Activated CD4-positive, alpha-beta T cell treated with anti-CD3 and anti-CD28 coated beads for 36 hours (primary cell): ENCODE data around the gene CAST. TPM values are rescaled to one million over a fixed set of nuclear protein-coding genes. Genes with fewer than 3 reads are reported as not detected.
A peak's percentile ranks its signal among the peaks of the same experiment; 100 is the strongest.

Experiments
- ATAC-seq: fragments of 200-7000 bp; cut with Tn5 transposase; one replicate; pipeline ENCODE4 v1.10.0; 2021; ENCODE audit warnings: mild to moderate bottlenecking, moderate library complexity
- CTCF ChIA-PET: fragments of 350-600 bp; sonication (Branson Sonifier 250); formaldehyde crosslinking; loops from one replicate; lab custom pipeline; 2021; ENCODE audit warnings: antibody characterized with exemption; lab: Charles Lee
- POLR2A ChIA-PET: fragments of 350-600 bp; sonication (Branson Sonifier 250); formaldehyde crosslinking; loops from one replicate; lab custom pipeline; 2021; ENCODE audit warnings: antibody characterized with exemption, inconsistent platforms; lab: Charles Lee
- DNase-seq: peaks from one replicate; pipeline ENCODE4 v3.0.0-alpha.2; 2020
- H3K27ac Mint-ChIP-seq: one replicate; pipeline ENCODE4 v1.8.0; 2021; ENCODE audit warnings: mixed read lengths
- H3K27me3 Mint-ChIP-seq: one replicate; pipeline ENCODE4 v1.8.0; 2021; ENCODE audit warnings: mixed read lengths
- H3K36me3 Mint-ChIP-seq: one replicate; pipeline ENCODE4 v1.8.0; 2021; ENCODE audit warnings: low read depth, mixed read lengths
- H3K4me1 Mint-ChIP-seq: one replicate; pipeline ENCODE4 v1.8.0; 2021; ENCODE audit warnings: mixed read lengths
- H3K4me3 Mint-ChIP-seq: one replicate; pipeline ENCODE4 v1.8.0; 2021; ENCODE audit warnings: mild to moderate bottlenecking, moderate library complexity, mixed read lengths
- H3K9me3 Mint-ChIP-seq: one replicate; pipeline ENCODE4 v1.8.0; 2021; ENCODE audit warnings: low read depth, mixed read lengths
- intact Hi-C, 2 experiments: fragments of 100-400 bp; cut with DNase I in 1 of 2; cut with micrococcal nuclease in 1 of 2; formaldehyde crosslinking; loops; one replicate each; pipeline versions ENCODE4 v1.14.2 to v1.15.1; 2022 to 2024; cut with DNase I, micrococcal nuclease
- total RNA-seq, 2 experiments: library from RNA; stranded (reverse); gene quantifications; one replicate each; pipeline ENCODE4 v1.2.3, GENCODE V29; 2021

Gene CAST
- total RNA-seq, 2 experiments from 2014 or later, result 136 to 211 TPM

DNA sequence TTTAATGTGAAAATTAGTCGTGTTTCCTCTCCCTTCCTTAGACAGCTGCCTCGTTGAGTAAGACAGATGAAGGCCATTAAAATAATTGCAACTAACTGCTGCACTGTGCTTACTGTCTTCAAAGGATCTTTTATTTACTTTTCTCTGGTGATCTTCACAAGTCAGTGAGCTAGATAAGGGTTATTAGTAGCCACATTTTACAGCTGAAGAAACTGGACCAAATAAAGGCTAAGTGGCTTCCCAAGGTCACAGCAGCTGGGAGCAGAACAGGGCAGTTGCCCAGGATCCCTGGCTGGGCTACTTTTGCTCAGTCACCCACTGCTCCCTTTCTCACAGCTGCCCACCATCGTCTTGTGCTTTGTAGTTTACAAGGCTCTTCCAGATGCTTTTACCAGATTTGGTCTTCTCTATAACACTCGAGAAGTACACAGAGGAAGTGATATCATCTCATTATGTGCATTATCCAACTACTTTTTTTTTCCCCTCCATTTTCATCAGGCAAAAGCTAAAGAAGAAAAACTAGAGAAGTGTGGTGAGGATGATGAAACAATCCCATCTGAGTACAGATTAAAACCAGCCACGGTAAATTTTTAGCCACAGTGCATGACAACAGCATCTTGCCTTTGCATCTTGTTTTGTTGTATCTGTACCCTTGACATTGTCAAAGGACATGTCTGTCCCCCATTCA is 83.8 kb downstream of the CAST start:
- H3K4me3 Mint-ChIP-seq, result no peak overlapping the region
- CTCF ChIA-PET, result interaction anchor here (0.6 to 2.1 kb wide), 4 partner anchors 9 to 401 kb away, joined by 3 to 10 read pairs (median 4); no protein-coding TSS in a partner anchor
- peaks cover 38% of the 10 kb centered on the region for H3K4me1 Mint-ChIP-seq
- H3K27ac Mint-ChIP-seq, result peak overlapping the region; percentile 76
- no peaks in the 10 kb centered on the region for H3K27me3 Mint-ChIP-seq
- intact Hi-C loops, result no loop called here
- peaks cover 51% of the 10 kb centered on the region for H3K36me3 Mint-ChIP-seq
- DNase-seq (no peak), ATAC-seq (peak; percentile 13)
- peaks cover 6% of the 10 kb centered on the region for H3K9me3 Mint-ChIP-seq
- POLR2A ChIA-PET, result no interaction called here

DNA sequence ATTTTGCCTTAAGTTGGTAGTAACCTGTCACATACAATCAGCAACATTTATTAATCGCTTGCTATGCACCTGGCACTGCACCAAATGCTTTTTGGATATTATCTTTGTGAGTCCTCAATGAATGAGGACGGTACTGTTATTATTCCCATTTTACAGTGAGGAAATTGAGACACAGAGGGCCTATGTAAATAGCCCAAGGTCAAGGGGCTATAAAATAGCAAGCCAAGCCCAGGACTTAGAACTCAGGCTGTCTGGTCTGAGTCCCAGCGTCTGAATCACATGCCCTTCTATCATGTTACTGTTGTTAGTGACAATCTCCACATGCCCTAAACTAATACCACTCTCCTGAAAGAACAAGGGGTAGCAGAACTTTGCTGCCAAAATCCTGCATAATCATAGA is 85.5 kb downstream of the CAST start:
- Mint-ChIP-seq H3K4me3 (no peak overlapping the region), H3K27ac (no peak overlapping the region), H3K27me3 (no peaks in the 10 kb centered on the region), H3K4me1 (peaks cover 39% of the 10 kb centered on the region), H3K36me3 (peaks cover 38% of the 10 kb centered on the region), H3K9me3 (peaks cover 6% of the 10 kb centered on the region)
- CTCF ChIA-PET, result interaction anchor here (0.7 to 2.1 kb wide), 6 partner anchors 14 to 416 kb away, joined by 4 to 10 read pairs (median 8); no protein-coding TSS in a partner anchor
- DNase-seq (no peak), ATAC-seq (no peak)
- POLR2A ChIA-PET, result no interaction called here
- intact Hi-C loops, result no loop called here

DNA sequence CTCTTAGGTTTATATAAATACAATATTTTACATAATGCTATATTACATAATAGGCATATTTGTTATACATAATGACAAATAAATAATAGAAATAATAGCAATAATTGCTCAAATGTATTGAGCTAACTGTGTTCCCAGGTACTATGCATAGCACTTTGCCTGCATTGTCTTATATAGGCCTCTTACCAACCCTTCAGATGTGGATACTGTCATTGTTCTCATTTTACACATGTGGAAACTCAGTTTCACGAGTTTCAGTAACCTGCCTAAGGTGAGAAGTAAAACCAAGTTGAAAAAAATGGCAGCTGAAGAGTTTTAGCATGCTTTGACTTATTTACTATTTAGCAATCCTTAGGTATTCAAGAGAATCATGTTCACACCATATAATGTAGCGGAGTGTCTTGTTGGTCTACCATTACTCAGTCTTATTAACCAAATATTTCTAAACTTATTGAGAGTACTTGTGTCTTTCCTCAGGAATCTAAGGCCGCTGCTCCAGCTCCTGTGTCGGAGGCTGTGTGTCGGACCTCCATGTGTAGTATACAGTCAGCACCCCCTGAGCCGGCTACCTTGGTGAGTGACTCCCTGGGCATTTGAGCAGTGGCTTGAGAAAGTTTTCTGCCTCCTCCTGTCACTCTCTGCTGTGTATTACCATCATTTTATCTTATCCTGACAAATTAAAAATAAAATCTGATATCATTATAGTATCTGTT is 88.1 kb downstream of the CAST start:
- DNase-seq (no peak), ATAC-seq (peak; percentile 66)
- H3K4me1 Mint-ChIP-seq, result peaks cover 26% of the 10 kb centered on the region
- H3K4me3 Mint-ChIP-seq, result no peak overlapping the region
- intact Hi-C loops, result loop anchor here (5.0 to 10.0 kb wide), 2 partner anchors 138 to 405 kb away; no protein-coding TSS in a partner anchor
- peaks cover 33% of the 10 kb centered on the region for H3K36me3 Mint-ChIP-seq
- peak overlapping the region; percentile 73 for H3K27ac Mint-ChIP-seq
- H3K27me3 Mint-ChIP-seq, result no peaks in the 10 kb centered on the region
- POLR2A ChIA-PET, result interaction anchor here (0.6 kb wide), 1 partner anchor 87 kb away, joined by 4 read pairs; no protein-coding TSS in a partner anchor
- CTCF ChIA-PET, result interaction anchor here (0.6 to 1.6 kb wide), 9 partner anchors 28 to 413 kb away, joined by 3 to 5 read pairs (median 3); no protein-coding TSS in a partner anchor
- H3K9me3 Mint-ChIP-seq, result no peaks in the 10 kb centered on the region

DNA sequence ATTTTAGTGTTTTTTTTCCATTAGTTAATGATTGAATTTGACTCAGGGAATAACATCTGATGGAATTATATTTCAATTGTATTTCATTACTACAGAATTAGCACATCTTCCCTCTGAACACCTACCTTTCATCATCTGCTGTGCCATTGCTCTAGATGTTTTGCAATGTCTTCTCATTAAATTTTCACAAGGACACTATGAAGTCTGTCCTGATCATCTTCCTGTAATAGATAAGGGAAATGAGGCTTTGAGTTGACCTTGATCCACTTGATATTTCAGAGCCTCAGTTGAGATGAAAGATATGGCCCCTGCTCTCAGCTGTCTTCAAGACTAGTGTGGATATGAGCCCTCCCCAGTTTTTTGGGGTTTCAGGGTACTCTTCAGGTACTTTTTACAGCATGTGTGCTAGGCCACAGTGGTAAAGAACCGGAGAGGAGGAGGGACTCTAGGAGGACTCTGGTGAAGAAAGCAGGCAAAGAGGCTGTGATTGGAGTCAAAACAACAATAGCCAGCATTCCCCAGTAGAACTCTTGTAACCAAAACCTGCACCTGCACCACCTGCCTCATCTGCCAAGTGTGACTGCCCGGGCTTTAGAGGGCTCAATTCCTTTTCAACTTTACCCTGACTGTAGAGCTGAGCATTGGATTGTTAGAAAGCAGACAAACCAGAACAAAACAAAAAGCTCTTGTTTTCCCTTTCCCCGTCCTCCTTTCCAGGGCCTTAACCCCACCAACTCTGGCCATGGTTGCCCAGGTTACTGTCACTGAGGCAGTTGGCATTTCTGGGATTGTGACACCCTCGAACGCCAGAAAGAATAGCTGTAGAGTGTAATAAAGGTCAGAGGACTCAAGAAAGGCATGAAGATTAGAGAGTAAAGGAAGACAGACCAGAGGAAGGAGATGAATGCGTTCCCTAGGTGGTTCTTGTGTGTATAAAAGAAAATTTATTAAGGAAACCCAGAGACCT is 89.3 kb downstream of the CAST start:
- Mint-ChIP-seq H3K36me3 (peaks cover 22% of the 10 kb centered on the region), H3K27me3 (no peaks in the 10 kb centered on the region), H3K9me3 (no peaks in the 10 kb centered on the region), H3K27ac (peak overlapping the region; percentile 76), H3K4me3 (no peak overlapping the region), H3K4me1 (peaks cover 18% of the 10 kb centered on the region)
- ChIA-PET POLR2A (interaction anchor here (0.6 kb wide), 1 partner anchor 1829 kb away, joined by 3 read pairs; no protein-coding TSS in a partner anchor), CTCF (interaction anchor here (0.5 to 2.7 kb wide), 40 partner anchors 8 to 1100 kb away, joined by 3 to 33 read pairs (median 4); partner anchors contain the start of genes ERAP1 and LIX1)
- DNase-seq (no peak), ATAC-seq (no peak)
- intact Hi-C loops, result loop anchor here (1.0 to 10.0 kb wide), 5 partner anchors 118 to 411 kb away; partner anchors contain the start of gene LIX1 (in 2 of the 2)

DNA sequence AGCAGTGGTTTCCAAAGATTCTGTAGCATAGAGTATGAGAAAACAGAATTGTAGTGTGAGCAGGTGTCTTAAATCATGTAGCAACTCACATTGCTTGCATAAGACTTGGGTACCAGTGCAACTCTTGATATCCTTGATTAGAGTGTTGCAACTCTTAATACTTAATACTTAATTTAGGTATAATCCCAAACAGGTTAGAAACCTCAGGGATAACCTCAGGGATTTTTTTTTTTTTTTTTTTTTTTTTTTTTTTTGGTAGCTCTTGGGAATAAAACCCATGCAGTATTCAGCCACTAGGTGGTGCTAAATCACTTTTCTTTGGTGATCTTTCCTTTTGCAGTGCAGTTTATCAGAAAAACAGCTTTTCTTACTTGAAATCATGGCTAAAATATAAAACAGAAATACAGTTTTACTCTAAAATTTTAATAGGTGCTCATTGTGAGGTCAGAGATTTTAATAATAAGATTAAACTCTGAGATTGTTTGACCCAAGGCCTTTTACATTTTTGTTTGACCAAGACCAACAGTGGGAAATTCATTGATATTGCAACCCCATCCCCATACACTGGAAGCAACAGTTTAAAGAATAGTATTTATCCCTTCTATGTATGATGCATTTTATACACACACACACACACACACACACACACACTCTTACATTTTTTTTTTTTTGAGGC is 90.3 kb downstream of the CAST start:
- no peaks in the 10 kb centered on the region for H3K9me3 Mint-ChIP-seq
- CTCF ChIA-PET, result interaction anchor here (0.5 to 2.7 kb wide), 39 partner anchors 9 to 1101 kb away, joined by 3 to 33 read pairs (median 4); partner anchors contain the start of genes ERAP1 and LIX1
- no peak for ATAC-seq
- H3K36me3 Mint-ChIP-seq, result peaks cover 24% of the 10 kb centered on the region
- H3K4me1 Mint-ChIP-seq, result peaks cover 18% of the 10 kb centered on the region
- H3K27me3 Mint-ChIP-seq, result no peaks in the 10 kb centered on the region
- H3K4me3 Mint-ChIP-seq, result no peak overlapping the region
- DNase-seq, result peak; percentile 36
- POLR2A ChIA-PET, result interaction anchor here (0.6 kb wide), 1 partner anchor 1828 kb away, joined by 3 read pairs; no protein-coding TSS in a partner anchor
- no peak overlapping the region for H3K27ac Mint-ChIP-seq
- intact Hi-C loops, result loop anchor here (1.0 to 10.0 kb wide), 5 partner anchors 117 to 410 kb away; partner anchors contain the start of gene LIX1 (in 2 of the 2)

DNA sequence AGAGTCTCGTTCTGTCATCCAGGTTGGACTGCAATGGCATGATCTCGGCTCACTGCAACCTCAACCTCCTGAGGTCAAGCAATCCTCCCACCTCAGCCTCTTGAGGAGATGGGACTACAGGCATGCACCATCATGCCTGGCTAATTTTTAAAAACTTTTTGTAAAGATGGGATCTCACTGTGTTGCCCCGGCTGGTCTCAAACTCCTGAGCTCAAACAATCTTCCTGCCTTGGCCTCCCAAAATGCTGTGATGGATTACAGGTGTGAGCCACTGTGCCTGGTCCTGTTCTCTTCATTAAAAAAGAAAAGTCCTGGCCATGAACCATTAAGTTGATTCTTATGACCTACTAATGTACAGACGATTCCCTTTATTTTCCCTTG is 90.8 kb downstream of the CAST start:
- no peaks in the 10 kb centered on the region for H3K27me3 Mint-ChIP-seq
- H3K9me3 Mint-ChIP-seq, result no peaks in the 10 kb centered on the region
- peaks cover 18% of the 10 kb centered on the region for H3K4me1 Mint-ChIP-seq
- intact Hi-C loops, result loop anchor here (5.0 to 10.0 kb wide), 2 partner anchors 141 to 408 kb away; no protein-coding TSS in a partner anchor
- ChIA-PET POLR2A (no interaction called here), CTCF (interaction anchor here (0.6 to 2.7 kb wide), 22 partner anchors 10 to 413 kb away, joined by 3 to 33 read pairs (median 6); partner anchors contain the start of genes ERAP1 and LIX1)
- H3K27ac Mint-ChIP-seq, result no peak overlapping the region
- peaks cover 26% of the 10 kb centered on the region for H3K36me3 Mint-ChIP-seq
- H3K4me3 Mint-ChIP-seq, result no peak overlapping the region
- no peak for DNase-seq
- ATAC-seq, result no peak

DNA sequence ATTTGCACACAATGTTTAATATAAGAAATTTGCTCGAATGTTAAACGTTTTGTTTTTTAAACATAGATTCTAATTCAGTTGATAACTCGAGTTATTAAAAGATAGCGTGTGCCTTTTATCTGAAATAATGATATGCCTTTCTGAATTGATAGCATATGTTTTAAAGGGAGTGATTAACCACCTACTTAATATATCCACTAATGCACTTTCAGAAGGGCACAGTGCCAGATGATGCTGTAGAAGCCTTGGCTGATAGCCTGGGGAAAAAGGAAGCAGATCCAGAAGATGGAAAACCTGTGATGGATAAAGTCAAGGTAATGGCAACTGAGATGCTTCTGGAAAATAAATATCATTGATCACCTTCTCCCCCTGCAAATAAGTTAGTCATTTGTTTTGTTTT is 91.7 kb downstream of the CAST start:
- Mint-ChIP-seq H3K9me3 (no peaks in the 10 kb centered on the region), H3K4me3 (no peak overlapping the region), H3K27ac (no peak overlapping the region), H3K36me3 (peaks cover 29% of the 10 kb centered on the region), H3K4me1 (peaks cover 18% of the 10 kb centered on the region), H3K27me3 (no peaks in the 10 kb centered on the region)
- DNase-seq (no peak), ATAC-seq (no peak)
- intact Hi-C loops, result loop anchor here (5.0 to 10.0 kb wide), 2 partner anchors 142 to 409 kb away; no protein-coding TSS in a partner anchor
- CTCF ChIA-PET, result interaction anchor here (0.5 to 1.7 kb wide), 8 partner anchors 8 to 408 kb away, joined by 3 to 8 read pairs (median 3); partner anchors contain the start of gene LNPEP
- POLR2A ChIA-PET, result no interaction called here

DNA sequence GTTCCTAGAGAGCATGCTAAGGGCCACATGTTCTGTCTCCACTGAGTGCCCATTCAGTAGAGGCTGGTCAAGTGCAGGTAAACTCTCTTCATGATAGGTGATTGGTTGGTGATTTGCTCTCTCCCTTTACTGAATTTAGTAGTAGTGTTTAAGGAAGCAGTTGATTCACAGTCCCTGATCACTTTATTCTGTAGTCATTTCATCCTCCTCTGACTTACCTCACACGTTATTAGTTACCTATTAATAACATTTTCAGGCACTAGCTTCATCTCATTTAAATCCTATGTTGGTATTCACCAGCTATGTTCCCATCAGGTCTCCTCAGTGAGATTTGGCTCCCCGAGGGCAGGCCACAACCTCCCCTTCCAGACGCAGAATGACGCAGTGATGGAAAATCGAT is 93.7 kb downstream of the CAST start:
- Mint-ChIP-seq H3K4me1 (peaks cover 10% of the 10 kb centered on the region), H3K27ac (no peak overlapping the region), H3K4me3 (no peak overlapping the region), H3K27me3 (no peaks in the 10 kb centered on the region), H3K9me3 (no peaks in the 10 kb centered on the region), H3K36me3 (peaks cover 33% of the 10 kb centered on the region)
- DNase-seq (no peak), ATAC-seq (no peak)
- CTCF ChIA-PET, result interaction anchor here (0.7 to 1.2 kb wide), 3 partner anchors 9 to 409 kb away, joined by 3 read pairs; no protein-coding TSS in a partner anchor
- POLR2A ChIA-PET, result interaction anchor here (0.6 kb wide), 1 partner anchor 778 kb away, joined by 4 read pairs; no protein-coding TSS in a partner anchor
- intact Hi-C loops, result loop anchor here in 1 of 2 experiments (10.0 kb wide), 1 partner anchor 411 kb away; no protein-coding TSS in a partner anchor

DNA sequence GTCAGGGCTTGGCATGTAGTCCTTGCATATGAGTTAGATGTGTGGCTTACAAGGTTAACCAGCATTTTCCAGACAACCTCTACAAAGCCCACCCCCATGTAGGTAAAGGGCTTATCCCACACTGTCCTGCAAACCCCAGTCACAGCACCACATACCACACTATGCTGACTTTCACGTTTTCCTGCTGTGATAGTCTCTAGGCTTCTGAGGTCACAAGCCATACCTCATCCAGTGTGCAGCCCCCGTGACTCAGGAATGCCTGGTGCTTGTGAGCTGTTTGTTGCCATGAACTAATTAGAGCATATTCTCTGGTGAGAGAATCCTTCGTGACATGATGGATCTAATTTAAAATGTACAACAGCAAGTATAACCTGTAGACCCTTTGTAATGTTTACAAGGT is 94.8 kb downstream of the CAST start:
- Mint-ChIP-seq H3K36me3 (peaks cover 29% of the 10 kb centered on the region), H3K27me3 (no peaks in the 10 kb centered on the region), H3K9me3 (no peaks in the 10 kb centered on the region), H3K4me1 (no peaks in the 10 kb centered on the region), H3K27ac (no peak overlapping the region), H3K4me3 (no peak overlapping the region)
- no peak for DNase-seq
- intact Hi-C loops, result loop anchor here in 1 of 2 experiments (10.0 kb wide), 1 partner anchor 412 kb away; no protein-coding TSS in a partner anchor
- ChIA-PET POLR2A (no interaction called here), CTCF (interaction anchor here (1.0 kb wide), 1 partner anchor 404 kb away, joined by 3 read pairs; no protein-coding TSS in a partner anchor)
- peak; percentile 23 for ATAC-seq
